ENCODE results near the gene NUDCD3.

DNA sequence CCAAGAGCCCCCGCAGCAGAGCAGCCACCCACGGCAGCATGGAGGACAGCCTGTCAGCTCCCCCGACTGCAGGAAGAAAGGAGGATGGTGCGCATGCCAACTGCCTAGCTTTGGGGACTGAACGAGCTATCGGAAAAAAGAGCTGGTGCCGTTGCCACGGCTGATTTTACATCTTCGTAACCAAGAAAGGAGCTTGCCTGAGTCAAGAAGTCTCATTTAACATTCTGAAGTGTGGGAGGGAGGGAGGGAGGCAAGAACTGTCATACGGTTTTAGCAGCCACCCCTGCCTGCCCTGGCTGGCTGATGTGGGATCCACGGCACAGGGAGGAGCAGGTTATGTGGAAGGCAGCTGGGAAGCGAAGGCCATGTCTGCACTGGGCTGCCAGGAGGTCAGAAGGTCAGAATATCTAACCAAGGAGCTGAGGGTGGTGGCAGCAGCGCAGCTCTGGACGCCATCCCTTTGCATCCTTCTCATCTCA is 90.4 kb downstream of the NUDCD3 start:
- TF ChIP-seq, protein P1, sequence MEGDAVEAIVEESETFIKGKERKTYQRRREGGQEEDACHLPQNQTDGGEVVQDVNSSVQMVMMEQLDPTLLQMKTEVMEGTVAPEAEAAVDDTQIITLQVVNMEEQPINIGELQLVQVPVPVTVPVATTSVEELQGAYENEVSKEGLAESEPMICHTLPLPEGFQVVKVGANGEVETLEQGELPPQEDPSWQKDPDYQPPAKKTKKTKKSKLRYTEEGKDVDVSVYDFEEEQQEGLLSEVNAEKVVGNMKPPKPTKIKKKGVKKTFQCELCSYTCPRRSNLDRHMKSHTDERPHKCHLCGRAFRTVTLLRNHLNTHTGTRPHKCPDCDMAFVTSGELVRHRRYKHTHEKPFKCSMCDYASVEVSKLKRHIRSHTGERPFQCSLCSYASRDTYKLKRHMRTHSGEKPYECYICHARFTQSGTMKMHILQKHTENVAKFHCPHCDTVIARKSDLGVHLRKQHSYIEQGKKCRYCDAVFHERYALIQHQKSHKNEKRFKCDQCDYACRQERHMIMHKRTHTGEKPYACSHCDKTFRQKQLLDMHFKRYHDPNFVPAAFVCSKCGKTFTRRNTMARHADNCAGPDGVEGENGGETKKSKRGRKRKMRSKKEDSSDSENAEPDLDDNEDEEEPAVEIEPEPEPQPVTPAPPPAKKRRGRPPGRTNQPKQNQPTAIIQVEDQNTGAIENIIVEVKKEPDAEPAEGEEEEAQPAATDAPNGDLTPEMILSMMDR (IDR thresholded peaks at IDR 0.05): no peak
- TF ChIP-seq, protein P2, sequence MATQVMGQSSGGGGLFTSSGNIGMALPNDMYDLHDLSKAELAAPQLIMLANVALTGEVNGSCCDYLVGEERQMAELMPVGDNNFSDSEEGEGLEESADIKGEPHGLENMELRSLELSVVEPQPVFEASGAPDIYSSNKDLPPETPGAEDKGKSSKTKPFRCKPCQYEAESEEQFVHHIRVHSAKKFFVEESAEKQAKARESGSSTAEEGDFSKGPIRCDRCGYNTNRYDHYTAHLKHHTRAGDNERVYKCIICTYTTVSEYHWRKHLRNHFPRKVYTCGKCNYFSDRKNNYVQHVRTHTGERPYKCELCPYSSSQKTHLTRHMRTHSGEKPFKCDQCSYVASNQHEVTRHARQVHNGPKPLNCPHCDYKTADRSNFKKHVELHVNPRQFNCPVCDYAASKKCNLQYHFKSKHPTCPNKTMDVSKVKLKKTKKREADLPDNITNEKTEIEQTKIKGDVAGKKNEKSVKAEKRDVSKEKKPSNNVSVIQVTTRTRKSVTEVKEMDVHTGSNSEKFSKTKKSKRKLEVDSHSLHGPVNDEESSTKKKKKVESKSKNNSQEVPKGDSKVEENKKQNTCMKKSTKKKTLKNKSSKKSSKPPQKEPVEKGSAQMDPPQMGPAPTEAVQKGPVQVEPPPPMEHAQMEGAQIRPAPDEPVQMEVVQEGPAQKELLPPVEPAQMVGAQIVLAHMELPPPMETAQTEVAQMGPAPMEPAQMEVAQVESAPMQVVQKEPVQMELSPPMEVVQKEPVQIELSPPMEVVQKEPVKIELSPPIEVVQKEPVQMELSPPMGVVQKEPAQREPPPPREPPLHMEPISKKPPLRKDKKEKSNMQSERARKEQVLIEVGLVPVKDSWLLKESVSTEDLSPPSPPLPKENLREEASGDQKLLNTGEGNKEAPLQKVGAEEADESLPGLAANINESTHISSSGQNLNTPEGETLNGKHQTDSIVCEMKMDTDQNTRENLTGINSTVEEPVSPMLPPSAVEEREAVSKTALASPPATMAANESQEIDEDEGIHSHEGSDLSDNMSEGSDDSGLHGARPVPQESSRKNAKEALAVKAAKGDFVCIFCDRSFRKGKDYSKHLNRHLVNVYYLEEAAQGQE (IDR thresholded peaks at IDR 0.05; ENCODE audit: insufficient read depth in 1 of 2, low read depth in 2 of 2, low read length in 1 of 2): no peak
